Fibroblast of the aortic adventitia (primary cell): ENCODE data around the gene SH2D3A. TPM values are rescaled to one million over a fixed set of nuclear protein-coding genes. Genes with fewer than 3 reads are reported as not detected.
"Not testable (repeated sequence)": the region's sequence is repeated elsewhere in the genome, so short reads cannot be mapped to it uniquely, and the experiment has no call there.

Experiments
- DNase-seq: peaks from one replicate; pipeline ENCODE4 v3.0.0-alpha.2; 2010; ENCODE audit warnings: low read depth
- H3K4me3 ChIP-seq: 2 replicates; pipeline ENCODE4 v1.5.1; 2011; ENCODE audit warnings: low read depth, mild to moderate bottlenecking, control low read depth, low read length, moderate library complexity
- total RNA-seq: library from RNA; depleted of rRNA; stranded (reverse); fragments of >200 nt; gene quantifications from 2 replicates; pipeline ENCODE4 v1.2.3, GENCODE V29; 2012; ENCODE audit warnings: low replicate concordance
- TF ChIP-seq, protein P1 (sequence below): IDR thresholded peaks from 2 replicates; pipeline ENCODE4 v1.5.1; 2011; ENCODE audit warnings: mild to moderate bottlenecking, low read length, control low read depth, inconsistent platforms; ENCODE audit not compliant: insufficient read depth

Gene SH2D3A
- total RNA-seq, 1 donor = not detected

DNA sequence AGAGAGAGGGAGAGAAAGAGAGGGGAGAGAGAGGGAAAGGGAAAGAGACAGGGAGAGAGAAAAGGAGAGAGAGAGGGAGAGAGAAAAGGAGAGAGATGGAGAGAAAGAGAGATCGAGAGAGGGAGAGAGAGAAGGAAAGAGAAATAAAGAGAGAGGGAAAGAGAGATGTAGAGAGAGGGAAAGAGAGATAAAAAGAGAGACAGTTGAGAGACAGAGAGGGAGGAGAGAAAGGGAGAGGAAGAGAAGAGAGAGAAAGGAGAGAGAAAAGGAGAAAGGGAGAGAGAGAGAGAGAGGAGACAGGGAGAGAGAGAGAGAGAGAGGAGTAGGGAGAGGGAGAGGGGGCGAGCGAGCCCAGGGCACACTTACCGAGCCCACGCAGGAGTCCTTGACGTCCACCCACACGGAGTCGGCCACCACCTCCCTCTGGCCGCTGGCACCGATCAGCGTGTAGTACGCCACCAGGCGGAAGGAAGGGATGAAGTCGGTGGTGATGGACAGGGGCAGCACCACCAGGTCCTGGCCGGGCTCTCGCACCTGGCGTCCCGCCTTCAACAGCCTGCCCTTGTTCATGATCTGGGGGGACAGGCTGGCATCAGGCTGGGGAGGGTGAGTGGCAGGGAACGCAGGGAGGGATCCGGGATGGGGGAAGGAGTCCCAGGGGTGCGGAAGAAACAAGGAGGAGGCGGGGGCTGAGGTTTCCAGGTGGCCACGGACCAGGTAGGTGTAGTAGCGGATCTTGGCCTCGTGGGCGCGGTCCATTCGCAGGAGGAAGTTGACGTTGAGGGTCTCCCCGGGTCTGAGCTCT, 56.8 kb downstream of the SH2D3A start:
- H3K4me3 ChIP-seq = no peak overlapping the region
- TF ChIP-seq, protein P1, sequence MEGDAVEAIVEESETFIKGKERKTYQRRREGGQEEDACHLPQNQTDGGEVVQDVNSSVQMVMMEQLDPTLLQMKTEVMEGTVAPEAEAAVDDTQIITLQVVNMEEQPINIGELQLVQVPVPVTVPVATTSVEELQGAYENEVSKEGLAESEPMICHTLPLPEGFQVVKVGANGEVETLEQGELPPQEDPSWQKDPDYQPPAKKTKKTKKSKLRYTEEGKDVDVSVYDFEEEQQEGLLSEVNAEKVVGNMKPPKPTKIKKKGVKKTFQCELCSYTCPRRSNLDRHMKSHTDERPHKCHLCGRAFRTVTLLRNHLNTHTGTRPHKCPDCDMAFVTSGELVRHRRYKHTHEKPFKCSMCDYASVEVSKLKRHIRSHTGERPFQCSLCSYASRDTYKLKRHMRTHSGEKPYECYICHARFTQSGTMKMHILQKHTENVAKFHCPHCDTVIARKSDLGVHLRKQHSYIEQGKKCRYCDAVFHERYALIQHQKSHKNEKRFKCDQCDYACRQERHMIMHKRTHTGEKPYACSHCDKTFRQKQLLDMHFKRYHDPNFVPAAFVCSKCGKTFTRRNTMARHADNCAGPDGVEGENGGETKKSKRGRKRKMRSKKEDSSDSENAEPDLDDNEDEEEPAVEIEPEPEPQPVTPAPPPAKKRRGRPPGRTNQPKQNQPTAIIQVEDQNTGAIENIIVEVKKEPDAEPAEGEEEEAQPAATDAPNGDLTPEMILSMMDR = no peak
- DNase-seq = no peak

DNA sequence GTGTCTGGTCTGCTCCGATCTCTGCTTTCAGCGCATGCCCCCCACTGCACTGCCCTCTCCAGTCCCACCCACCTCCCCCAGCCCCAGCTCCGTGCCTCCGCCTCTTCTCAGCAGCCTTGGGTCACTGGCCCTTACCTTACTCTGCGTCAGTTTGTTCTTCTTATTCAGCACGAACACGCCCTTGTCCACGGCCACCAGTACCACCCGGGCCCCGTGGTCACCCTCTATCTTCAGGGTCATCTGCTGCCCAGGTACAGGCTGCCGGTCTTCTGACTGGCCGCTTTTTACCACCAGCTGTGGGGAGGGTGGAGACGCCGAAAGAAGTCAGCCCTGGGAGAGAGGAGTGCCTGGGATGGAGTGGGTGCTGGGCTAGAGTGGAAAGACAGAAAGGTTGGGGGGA, 57.7 kb downstream of the SH2D3A start:
- H3K4me3 ChIP-seq = no peak overlapping the region
- DNase-seq = no peak
- TF ChIP-seq, protein P1 = no peak

DNA sequence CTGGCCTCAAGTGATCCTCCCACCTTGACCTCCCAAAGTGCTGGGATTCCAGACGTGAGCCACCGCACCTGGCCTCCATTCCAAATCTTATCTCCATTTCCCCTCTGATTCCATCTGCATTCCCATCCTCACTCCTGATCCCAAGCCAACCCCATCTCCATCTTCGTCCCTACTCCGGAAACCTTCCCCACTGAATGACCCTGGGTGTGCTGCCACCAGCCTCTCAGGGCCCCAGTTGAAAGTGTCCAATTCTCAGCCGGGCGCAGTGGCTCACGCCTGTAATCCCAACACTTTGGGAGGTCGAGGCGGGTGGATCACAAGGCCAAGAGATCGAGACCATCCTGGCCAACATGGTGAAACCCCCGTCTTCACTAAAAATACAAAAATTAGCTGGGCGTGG, 58.3 kb downstream of the SH2D3A start:
- not testable (repeated sequence) for H3K4me3 ChIP-seq, DNase-seq

DNA sequence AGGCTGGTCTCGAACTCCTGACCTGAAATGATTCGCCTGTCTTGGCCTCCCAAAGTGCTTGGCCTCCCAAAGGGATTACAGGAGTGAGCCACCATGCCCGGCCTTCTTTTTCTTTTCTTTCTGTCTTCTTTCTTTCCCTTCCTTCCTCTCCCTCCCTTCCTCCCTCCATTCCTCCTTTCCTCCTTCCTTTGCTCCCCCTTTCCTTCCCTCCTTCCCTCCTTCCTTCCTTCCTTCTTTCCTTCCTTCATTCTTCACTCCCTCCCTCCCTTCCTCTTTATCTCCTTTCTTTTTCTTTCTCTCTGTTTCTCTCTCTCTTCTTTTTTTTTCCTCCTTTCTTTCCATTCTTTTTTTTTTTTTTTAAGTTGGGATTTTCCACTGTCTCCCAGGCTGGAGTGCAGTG, 58.9 kb downstream of the SH2D3A start:
- H3K4me3 ChIP-seq = no peak overlapping the region
- TF ChIP-seq, protein P1 = no peak
- DNase-seq = no peak

DNA sequence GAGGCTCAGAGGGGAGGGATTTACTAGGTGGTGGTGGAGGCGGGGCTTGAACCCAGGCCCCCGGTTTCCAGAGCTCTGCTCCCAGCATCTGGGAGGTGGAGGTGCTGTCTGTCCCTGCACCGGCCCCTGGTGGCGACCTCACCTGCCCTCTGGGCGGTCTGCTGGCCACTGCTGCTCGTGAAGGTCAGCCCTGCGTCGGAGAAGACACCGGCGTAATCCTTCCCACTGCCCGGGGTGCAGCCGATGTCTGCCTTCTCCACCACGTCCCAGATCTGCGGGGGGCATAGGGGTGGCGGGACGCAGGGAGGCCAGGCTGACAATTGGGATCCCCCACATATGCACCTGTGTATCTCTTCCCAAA, 59.6 kb downstream of the SH2D3A start:
- TF ChIP-seq, protein P1 = no peak
- DNase-seq = no peak
- H3K4me3 ChIP-seq = no peak overlapping the region

DNA sequence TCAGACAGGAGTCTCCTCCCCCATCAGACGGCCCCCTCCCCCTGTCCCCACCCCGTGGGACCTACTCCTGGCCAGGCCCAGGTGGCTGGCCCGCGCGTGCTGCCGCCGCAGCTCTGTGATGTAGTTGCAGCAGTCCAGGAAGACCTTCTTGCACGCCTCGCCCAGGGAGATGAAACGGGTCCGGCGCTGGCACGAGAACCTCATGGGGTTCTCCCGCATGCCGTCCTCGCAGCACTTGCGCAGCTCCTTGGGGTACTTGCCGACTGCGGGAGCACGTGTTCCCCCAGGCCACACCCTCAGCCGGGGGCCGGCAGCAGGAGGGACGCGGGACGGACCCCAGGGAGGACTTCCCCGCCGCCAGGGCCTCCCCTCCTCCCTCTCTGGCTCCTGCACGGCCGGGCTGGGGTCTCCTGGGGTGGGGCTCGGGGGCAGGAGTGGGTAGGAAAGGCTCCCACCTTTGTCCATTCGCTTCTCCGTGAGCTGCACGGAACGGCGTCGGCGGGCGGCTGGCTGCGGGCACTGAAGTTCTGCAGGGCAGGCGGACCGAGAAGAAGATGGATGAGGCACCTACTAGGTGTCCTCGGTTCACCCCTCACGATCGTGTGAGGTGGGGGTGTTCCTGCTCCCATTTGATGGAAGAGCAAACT, 60.1 kb downstream of the SH2D3A start:
- H3K4me3 ChIP-seq = no peak overlapping the region
- no peak for DNase-seq
- TF ChIP-seq, protein P1 = no peak

DNA sequence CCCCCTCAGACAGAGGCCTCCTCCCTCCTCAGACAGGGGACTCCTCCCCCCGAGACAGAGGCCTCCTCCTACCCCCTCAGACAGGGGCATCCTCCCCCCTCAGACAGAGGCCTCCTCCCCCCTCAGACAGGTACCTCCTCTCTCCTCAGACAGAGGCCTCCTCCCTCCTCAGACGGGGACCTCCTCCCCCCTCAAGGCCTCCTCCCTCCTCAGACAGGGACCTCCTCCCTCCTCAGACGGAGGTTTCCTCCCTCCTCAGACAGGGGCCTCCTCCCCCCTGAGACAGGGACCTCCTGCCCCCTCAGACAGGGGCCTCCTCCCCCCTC, 60.6 kb downstream of the SH2D3A start:
- TF ChIP-seq, protein P1 = no peak
- H3K4me3 ChIP-seq = no peak overlapping the region
- DNase-seq = no peak
